Tibial nerve (tissue), 4 donors: ENCODE data around the gene NUP62.

Source experiments
- CTCF ChIP-seq, 5 experiments: fragments of 200-600 bp in 3 of 5; fragments of 450-650 bp in 2 of 5; sonication (generic) in 3 of 5; IDR thresholded peaks; one replicate each; pipeline ENCODE4 v1.5.1; 2016 to 2019; ENCODE audit warnings: antibody characterized with exemption in 5 of 5, mild to moderate bottlenecking in 3 of 5, moderate library complexity in 2 of 5
- EP300 ChIP-seq, 2 donors: sonication (generic); formaldehyde crosslinking; IDR thresholded peaks; one replicate each; pipeline ENCODE4 v1.6.1; 2017; ENCODE audit warnings: antibody characterized with exemption in 2 of 2, mild to moderate bottlenecking in 1 of 2
- POLR2A ChIP-seq, 2 donors: fragments of 450-650 bp; IDR thresholded peaks; one replicate each; pipeline ENCODE4 v1.6.1; 2017; ENCODE audit warnings: antibody characterized with exemption in 2 of 2, mild to moderate bottlenecking in 2 of 2, moderate library complexity in 2 of 2

GRCh38 chr19:49933643-49934042 lies 4.3 kb upstream of the NUP62 start:
- TF ChIP-seq CTCF (IDR thresholded peaks at IDR 0.05) (no peak), POLR2A (IDR thresholded peaks at IDR 0.05) (no peak), EP300 (IDR thresholded peaks at IDR 0.05) (no peak)
